ENCODE measurements around the gene TRAPPC11.

The TRAPPC11 gene

DNA sequence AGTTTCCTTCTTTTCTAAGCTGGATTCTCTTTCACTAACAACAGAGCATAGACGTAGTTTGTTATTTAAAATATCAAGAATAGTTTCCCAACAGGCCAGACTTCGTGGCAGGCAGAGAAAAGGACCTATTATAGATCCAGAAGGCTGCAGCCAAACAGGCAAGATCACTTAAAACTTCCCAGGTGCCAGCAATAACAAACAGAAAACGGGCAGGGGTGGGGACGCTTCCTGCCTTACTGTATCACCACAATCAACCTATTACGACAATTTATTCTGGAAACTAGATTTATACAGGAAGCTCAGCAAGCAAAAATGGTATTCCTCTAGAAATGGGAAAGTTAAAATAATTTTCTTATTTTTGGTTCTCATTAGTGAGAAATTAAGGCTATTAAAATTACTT lies 22.2 kb upstream of the TRAPPC11 start:
- TF ChIP-seq, protein P1, sequence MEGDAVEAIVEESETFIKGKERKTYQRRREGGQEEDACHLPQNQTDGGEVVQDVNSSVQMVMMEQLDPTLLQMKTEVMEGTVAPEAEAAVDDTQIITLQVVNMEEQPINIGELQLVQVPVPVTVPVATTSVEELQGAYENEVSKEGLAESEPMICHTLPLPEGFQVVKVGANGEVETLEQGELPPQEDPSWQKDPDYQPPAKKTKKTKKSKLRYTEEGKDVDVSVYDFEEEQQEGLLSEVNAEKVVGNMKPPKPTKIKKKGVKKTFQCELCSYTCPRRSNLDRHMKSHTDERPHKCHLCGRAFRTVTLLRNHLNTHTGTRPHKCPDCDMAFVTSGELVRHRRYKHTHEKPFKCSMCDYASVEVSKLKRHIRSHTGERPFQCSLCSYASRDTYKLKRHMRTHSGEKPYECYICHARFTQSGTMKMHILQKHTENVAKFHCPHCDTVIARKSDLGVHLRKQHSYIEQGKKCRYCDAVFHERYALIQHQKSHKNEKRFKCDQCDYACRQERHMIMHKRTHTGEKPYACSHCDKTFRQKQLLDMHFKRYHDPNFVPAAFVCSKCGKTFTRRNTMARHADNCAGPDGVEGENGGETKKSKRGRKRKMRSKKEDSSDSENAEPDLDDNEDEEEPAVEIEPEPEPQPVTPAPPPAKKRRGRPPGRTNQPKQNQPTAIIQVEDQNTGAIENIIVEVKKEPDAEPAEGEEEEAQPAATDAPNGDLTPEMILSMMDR (IDR thresholded peaks at IDR 0.05; ENCODE audit: extremely low read depth, insufficient read depth, missing control alignments): no peak
- no peak for DNase-seq (ENCODE audit: low spot score)
- in situ Hi-C loops (cut with MboI; ENCODE audit: low pct_unique_long_range_greater_than_20kb, low sequenced_read_pairs, unreplicated experiment): no loop called here

DNA sequence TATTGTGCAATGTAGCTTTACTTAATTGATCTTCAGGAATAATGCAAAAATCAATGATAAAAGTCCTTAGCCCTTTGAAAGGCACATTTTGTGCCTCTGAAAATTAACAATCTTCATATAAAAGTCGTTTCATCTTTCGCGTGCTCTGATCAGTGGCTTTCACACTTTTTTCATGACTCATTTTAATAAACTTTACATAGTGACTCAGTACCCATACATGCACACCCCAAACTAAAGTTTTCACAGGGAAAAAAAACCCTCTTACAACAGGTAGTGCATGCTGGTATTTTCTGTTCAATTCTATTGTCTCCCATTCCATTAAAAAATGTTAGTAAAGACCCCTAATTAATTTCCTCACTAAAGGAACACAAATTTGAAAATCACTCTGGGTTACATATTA lies 21.6 kb upstream of the TRAPPC11 start:
- in situ Hi-C loops (cut with MboI; ENCODE audit: low pct_unique_long_range_greater_than_20kb, low sequenced_read_pairs, unreplicated experiment): no loop called here
- TF ChIP-seq, protein P1 (IDR thresholded peaks at IDR 0.05; ENCODE audit: extremely low read depth, insufficient read depth, missing control alignments): no peak
- no peak for DNase-seq (ENCODE audit: low spot score)

DNA sequence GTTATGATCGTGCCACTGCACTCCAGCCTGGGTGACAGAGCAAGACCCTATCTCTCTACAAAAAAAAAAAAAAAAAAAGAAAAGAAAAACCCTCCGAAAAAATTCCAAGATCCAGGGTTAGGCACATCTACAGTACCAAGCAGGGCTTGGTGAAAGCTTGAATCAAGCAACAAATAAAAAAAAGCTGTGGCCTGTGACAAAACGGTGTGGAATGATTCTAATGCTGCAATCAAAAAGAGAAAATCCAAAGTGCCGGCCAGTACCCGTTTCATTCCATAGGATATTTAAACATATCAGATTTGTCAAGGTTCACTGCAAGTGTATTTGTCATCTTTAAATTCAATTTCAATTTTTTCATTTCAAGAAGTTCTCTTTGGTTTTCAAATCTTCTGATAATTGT lies 20.7 kb upstream of the TRAPPC11 start:
- DNase-seq (ENCODE audit: low spot score): no peak
- in situ Hi-C loops (cut with MboI; ENCODE audit: low pct_unique_long_range_greater_than_20kb, low sequenced_read_pairs, unreplicated experiment): no loop called here
- TF ChIP-seq, protein P1 (IDR thresholded peaks at IDR 0.05; ENCODE audit: extremely low read depth, insufficient read depth, missing control alignments): no peak

DNA sequence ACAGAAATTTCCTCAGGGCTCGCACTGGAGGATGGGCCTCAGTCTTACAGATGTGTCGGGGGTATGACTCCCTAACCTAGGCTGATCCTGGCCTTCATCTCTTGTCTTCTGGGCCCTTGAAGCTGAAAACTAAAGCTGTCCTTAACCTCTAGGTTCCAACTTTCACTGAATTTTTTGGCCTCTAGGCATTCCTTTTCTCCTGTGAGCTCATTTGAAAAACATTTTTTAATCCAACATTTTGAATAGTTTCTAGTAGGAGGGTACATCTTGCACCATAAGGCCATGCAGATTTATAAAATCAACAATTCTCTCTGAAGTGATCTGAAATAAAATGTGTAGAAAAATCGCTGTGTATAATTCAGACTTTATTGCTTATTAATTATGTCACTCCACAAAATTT lies 19.8 kb upstream of the TRAPPC11 start:
- in situ Hi-C loops (cut with MboI; ENCODE audit: low pct_unique_long_range_greater_than_20kb, low sequenced_read_pairs, unreplicated experiment): no loop called here
- TF ChIP-seq, protein P1 (IDR thresholded peaks at IDR 0.05; ENCODE audit: extremely low read depth, insufficient read depth, missing control alignments): no peak
- no peak for DNase-seq (ENCODE audit: low spot score)

DNA sequence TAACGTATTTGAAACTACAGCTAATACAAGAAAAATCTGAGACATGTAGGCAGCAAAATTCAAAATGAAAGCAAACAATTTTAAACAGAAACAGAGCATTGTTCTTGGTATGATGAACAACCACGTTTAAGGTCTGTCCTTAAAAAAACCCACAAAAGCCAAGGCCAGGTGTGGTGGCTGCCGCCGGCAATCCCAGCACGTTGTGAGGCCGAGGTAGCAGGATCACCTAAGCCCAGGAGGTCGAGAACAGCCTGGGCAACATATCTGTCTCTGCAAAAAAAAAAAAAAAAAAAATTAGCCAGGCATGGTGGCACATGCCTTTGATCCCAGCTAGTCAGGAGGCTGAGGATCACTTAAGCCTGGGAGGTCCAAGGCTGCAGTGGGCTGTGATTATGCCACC lies 13.8 kb upstream of the TRAPPC11 start:
- DNase-seq (ENCODE audit: low spot score): no peak
- in situ Hi-C loops (cut with MboI; ENCODE audit: low pct_unique_long_range_greater_than_20kb, low sequenced_read_pairs, unreplicated experiment): no loop called here
- TF ChIP-seq, protein P1 (IDR thresholded peaks at IDR 0.05; ENCODE audit: extremely low read depth, insufficient read depth, missing control alignments): no peak

DNA sequence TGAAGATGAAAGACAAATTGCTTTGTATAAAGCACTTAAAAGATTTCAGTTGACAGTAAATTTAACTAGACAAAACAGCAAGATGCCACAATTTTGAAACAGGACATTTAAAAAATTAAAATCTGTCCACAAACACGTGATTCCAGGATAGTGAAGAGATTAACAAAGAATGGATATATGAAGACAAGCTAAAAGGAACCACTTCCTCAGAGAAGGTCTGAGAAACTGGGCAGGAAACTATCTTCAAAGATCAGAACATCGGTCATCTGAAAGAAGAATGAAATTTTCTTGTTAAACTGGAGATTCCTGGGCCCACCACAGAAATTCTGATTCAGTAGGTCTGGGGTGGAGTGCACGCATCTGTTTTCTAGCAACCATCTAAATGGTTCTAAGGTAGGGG lies 1.5 kb upstream of the TRAPPC11 start:
- in situ Hi-C loops (cut with MboI; ENCODE audit: low pct_unique_long_range_greater_than_20kb, low sequenced_read_pairs, unreplicated experiment): no loop called here
- TF ChIP-seq, protein P1 (IDR thresholded peaks at IDR 0.05; ENCODE audit: extremely low read depth, insufficient read depth, missing control alignments): no peak
- DNase-seq (ENCODE audit: low spot score): no peak
